ENCODE data around the gene SLC22A13.
"Not testable (repeated sequence)": the region's sequence is repeated elsewhere in the genome, so short reads cannot be mapped to it uniquely, and the experiment has no call there.

SLC22A13 gene

GRCh38 chr3:38289286-38290217 is 23.9 kb downstream of the SLC22A13 start:
- in situ Hi-C loops (cut with MboI; ENCODE audit: low pct_unique_long_range_greater_than_20kb, low sequenced_read_pairs); DNase-seq: not testable (repeated sequence)

DNA sequence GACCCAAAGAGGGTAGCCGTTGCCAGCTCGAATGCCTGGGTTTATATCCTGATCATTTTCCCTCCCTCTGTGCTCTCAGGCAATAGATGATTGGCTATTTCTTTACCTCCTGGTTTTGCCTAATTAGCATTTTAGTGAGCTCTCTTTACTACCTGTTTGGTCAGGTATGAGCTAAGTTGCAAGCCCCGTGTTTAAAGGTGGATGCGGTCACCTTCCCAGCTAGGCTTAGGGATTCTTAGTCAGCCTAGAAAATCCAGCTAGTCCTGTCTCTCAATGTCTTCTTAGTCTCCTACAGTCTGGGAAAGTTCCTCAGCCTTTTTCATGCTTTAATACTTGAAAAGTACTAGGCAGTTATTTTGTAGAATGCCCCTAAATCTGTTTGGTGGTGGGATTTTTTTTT is 31.4 kb downstream of the SLC22A13 start:
- in situ Hi-C loops (cut with MboI; ENCODE audit: low pct_unique_long_range_greater_than_20kb, low sequenced_read_pairs), result not testable (repeated sequence)

GRCh38 chr3:38297537-38297936 is 31.9 kb downstream of the SLC22A13 start:
- DNase-seq, result no peak
- in situ Hi-C loops (cut with MboI; ENCODE audit: low pct_unique_long_range_greater_than_20kb, low sequenced_read_pairs), result no loop called here

More for the DNA sequence above, 31.4 kb downstream of the SLC22A13 start:
- DNase-seq, result not testable (repeated sequence)

DNA sequence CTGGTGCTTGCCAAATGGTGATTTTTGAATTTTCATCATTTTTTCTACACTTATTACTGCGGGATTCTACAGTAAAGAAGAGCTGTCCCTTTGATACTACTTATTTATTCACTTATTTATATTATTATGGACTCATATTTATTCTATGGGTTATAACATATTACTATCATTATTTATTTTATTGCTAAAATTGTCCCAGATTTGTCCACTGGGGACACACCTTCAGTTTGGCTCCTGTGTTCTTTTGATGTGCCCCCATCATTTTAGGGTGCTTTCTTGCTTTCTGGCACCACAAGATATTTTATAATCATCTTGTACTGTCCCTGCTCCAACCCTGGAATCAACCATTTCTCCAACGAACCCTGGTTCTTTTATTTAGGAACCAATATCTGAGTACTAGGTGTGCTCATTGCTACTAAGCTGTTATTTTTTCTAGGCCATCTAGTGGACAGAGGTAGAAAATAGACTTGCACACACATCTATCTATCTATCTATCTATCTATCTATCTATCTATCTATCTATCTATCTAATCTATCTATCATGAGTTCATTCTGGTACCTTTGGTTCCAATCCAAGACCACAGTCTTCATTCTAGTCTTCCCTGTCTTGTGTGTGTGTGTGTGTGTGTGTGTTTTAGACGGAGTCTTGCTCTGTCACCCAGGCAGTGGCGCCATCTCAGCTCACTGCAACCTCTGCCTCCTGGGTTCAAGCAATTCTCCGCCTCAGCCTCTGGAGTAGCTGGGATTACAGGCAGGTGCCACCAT is 32.5 kb downstream of the SLC22A13 start:
- in situ Hi-C loops (cut with MboI; ENCODE audit: low pct_unique_long_range_greater_than_20kb, low sequenced_read_pairs), result no loop called here
- DNase-seq, result peak; percentile 21

DNA sequence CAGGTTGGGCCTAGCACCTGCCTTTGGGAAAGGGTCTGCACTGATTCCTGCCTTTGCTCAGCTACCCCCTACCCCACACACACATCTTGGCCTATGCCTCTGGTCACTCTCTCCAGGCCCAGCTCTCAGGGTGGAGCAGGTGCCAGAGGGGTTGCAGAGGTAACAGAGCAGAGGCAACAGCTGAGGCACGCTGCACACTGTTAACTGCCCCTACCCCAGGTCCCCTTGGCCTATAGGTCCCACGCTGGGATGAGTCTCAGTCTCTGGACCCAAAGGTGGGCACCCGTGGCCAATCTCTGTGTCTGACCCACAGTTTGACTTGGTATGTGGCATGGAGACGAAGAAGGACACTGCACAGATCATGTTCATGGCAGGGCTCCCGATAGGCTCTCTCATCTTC is 41.3 kb downstream of the SLC22A13 start:
- no peak for DNase-seq
- in situ Hi-C loops (cut with MboI; ENCODE audit: low pct_unique_long_range_greater_than_20kb, low sequenced_read_pairs), result no loop called here

DNA sequence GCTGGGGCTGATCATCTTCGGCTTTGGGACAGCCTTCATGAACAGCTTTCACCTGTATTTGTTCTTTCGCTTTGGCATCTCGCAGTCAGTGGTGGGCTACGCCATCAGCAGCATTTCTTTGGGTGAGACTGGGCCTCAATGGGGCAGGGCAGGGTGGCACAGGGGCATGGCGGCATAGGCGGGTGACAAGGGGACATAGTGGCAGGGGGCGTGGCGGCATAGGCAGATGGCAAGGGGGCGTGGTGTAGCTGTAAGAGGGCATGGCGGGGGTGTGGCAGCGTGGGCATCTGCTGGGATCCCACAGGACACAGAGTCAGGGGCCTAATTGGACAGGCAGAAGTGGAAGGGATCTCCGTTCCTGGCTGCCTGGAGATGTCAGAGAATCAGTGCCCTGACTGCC is 42.0 kb downstream of the SLC22A13 start:
- DNase-seq, result no peak

DNA sequence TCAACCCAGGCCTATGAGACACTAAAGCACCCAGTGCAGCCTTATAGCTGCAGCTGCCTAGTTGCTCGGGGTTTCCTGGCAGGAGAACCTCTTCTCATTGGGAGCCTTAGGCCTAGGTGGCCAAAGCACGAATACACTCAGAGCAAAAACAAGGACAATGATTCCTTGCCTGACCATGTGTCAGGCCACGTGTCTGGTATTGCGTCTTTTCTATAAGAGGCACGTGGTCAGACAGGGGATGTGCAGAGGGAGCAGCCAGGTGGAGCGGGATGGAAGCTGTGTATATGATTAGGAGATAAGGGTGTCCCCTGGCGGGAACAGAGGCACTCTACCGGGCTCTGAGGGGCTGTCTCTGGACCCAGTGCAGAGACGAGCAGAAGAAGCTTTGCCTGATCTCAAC is 42.8 kb downstream of the SLC22A13 start:
- DNase-seq, result no peak
- in situ Hi-C loops (cut with MboI; ENCODE audit: low pct_unique_long_range_greater_than_20kb, low sequenced_read_pairs), result no loop called here

More for the DNA sequence above, 42.0 kb downstream of the SLC22A13 start:
- in situ Hi-C loops (cut with MboI; ENCODE audit: low pct_unique_long_range_greater_than_20kb, low sequenced_read_pairs), result no loop called here

GRCh38 chr3:38311476-38311875 is 45.9 kb downstream of the SLC22A13 start:
- in situ Hi-C loops (cut with MboI; ENCODE audit: low pct_unique_long_range_greater_than_20kb, low sequenced_read_pairs), result no loop called here
- DNase-seq, result no peak

DNA sequence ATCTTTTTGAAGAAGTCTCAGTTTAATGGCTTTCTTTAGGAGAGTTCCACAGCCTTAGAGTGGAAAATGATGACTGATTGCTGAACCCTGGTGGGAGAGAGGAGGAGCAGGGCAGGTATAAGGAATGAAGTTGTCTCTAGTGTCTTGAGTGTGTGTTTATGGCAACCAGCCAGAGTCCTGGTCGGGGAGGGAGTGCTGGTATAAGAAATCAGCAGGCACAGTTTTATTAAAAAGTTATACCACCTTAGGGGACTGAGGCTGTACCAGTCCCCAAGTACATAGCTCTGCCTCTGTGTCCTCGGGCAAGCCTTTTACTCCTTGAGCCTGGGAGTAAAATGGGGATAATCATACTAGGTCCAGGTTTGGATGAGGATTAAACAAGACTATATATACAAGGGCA is 46.3 kb downstream of the SLC22A13 start:
- in situ Hi-C loops (cut with MboI; ENCODE audit: low pct_unique_long_range_greater_than_20kb, low sequenced_read_pairs), result no loop called here
- DNase-seq, result no peak

DNA sequence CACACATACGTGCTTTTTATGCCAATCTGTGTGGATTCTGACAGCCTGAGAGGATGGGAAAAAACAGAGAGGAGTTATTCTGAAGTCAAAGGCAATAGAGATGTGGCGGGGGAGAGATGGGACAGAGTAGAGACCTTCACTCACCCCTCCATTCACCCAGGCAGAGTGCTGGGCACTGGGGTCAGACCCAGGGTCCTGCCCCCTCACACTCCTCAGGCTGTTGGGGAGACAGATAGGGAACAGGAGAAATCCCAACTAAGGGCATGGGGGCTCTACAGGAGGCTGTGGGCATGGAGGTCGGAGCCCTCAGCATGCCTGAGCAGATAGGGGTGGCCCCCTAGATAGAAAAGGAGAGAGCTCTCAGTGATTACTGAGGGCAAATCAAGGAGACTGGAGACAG is 46.7 kb downstream of the SLC22A13 start:
- DNase-seq, result no peak
- in situ Hi-C loops (cut with MboI; ENCODE audit: low pct_unique_long_range_greater_than_20kb, low sequenced_read_pairs), result no loop called here

GRCh38 chr3:38313263-38313662 is 47.7 kb downstream of the SLC22A13 start:
- in situ Hi-C loops (cut with MboI; ENCODE audit: low pct_unique_long_range_greater_than_20kb, low sequenced_read_pairs), result no loop called here
- no peak for DNase-seq

DNA sequence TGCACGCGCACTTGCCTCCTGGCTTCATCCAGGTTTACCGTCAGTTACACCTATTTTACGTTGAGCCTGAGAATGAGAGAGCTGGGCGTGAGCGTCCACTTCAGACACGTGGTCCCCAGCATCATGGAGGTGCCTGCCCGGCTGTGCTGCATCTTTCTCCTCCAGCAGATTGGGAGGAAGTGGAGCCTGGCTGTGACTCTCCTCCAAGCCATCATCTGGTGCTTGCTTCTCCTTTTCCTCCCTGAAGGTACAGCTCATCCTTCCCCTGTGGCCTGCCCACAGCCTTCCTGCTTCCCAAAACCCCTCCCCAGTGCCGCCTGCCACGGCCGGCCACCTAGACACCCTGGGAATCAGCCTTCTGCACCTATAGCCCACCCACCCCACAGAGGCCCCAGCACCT is 48.1 kb downstream of the SLC22A13 start:
- DNase-seq, result peak; percentile 41
- in situ Hi-C loops (cut with MboI; ENCODE audit: low pct_unique_long_range_greater_than_20kb, low sequenced_read_pairs), result no loop called here

GRCh38 chr3:38314112-38314763 is 48.6 kb downstream of the SLC22A13 start:
- in situ Hi-C loops (cut with MboI; ENCODE audit: low pct_unique_long_range_greater_than_20kb, low sequenced_read_pairs), result no loop called here
- DNase-seq, result peak; percentile 39

GRCh38 chr3:38314764-38315487 is 49.3 kb downstream of the SLC22A13 start:
- DNase-seq, result no peak
- in situ Hi-C loops (cut with MboI; ENCODE audit: low pct_unique_long_range_greater_than_20kb, low sequenced_read_pairs), result no loop called here

DNA sequence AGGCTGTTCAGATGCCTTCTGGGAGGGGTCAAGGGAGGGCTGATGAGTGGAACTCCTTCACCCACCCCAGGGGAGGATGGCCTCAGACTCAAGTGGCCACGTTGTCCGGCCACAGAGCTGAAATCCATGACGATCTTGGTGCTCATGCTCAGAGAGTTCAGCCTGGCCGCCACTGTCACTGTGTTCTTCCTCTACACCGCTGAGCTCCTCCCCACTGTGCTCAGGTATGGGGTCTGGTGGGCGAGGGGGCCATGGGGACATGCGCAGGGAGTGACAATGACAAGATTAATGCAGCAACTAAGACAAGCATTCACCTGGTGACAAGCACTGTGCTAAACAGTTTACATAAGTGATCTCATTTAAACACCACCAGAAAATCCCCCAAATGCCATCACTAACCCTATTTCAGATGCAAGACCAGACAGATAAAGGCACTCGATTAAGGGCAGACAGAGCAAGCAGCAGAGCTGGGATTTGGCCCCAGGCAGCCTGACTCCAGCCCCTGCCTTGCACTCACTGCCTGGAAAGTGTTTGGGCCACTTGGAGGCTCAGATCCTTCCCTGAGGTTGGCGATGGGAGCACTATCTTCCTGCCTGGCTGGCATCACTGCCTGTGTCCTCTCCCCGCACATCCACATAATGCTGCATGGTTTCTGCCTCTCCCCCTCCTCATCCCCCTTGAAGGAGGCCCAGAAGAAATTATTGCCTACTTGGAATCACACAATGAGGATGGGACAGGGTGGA is 50.0 kb downstream of the SLC22A13 start:
- in situ Hi-C loops (cut with MboI; ENCODE audit: low pct_unique_long_range_greater_than_20kb, low sequenced_read_pairs), result no loop called here
- no peak for DNase-seq

DNA sequence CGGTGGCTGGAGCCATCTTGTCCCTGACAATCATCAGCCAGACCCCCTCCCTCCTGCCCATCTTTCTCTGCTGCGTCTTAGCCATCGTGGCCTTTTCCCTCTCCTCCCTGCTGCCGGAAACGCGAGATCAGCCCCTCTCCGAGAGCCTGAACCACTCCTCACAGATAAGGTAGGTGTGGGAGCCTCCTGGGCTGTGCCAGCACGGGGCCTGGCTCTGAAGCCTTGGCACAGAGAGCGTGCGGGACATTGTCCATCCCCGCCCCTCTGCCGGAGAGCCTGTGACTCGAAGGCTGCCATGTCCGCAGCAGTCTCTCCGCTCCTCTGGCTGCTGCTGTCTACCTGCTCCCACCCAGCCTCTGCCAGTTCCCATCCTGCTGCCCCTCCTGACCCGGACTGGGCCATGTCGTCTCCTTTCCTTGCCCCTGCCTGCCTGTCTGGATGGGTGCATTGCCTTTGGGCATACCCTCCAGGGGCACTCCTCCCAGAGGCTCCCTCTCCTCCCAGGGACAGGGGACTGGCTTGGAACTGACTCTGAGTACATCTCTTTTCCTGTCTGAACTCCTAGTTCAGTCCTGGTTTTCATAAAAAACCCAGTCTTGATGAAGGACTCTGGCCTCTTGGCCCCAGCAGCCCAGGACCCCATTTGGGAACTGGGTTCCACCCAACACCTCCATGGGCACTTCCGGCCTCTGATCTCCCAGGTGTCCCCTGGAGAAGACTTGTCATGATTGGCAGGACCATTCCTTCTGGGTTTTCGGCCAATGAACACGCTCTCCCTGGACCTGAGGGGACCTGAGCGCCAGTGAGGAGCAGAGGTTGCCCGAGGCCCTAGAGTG is 51.0 kb downstream of the SLC22A13 start:
- no peak for DNase-seq
- in situ Hi-C loops (cut with MboI; ENCODE audit: low pct_unique_long_range_greater_than_20kb, low sequenced_read_pairs), result no loop called here

DNA sequence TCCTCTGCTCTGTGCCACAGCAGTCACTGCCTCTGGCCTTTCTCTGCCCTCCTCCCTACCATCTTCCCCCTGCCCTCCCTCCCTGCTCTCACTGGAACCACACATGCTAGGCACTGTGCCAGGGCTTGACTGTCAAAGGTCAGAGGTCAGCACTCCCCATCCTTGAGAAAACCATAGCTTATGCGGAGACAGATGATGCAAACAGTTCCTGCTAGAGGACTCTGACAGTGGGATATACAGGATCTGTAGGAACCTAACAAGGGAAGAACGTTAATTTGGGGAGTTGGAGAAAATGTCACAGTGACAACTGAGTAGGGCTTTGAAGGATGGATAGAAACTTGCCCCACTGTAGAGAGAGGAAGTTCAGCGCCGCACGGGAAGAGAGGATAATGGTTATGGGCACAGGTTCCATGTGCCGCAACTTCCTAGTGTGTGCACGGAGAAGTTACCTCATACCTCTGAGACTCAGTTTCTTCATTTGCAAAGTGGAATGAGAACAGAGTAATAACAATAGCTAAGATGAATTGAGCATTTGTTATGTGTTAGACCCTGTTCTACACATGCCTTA is 51.7 kb downstream of the SLC22A13 start:
- in situ Hi-C loops (cut with MboI; ENCODE audit: low pct_unique_long_range_greater_than_20kb, low sequenced_read_pairs), result no loop called here
- no peak for DNase-seq
